ENCODE results near the gene NLRP3.
"Not testable (repeated sequence)": the region's sequence is repeated elsewhere in the genome, so short reads cannot be mapped to it uniquely, and the experiment has no call there.

The NLRP3 gene

GRCh38 chr1:247415423-247416361, at the start of gene NLRP3:
TSS of gene NLRP3 (plus strand) at chr1:247416173. CDS start at chr1:247418801, 2,628 bp downstream.
- Mint-ChIP-seq H3K27me3 (ENCODE audit: low read depth) (peaks cover 41% of the 10 kb centered on the region), H3K9me3 (no peaks in the 10 kb centered on the region), H3K4me3 (peak within 1 kb of the TSS; percentile 80), H3K27ac (no peak within 1 kb of the TSS), H3K36me3 (ENCODE audit: low read depth) (no peaks in the 10 kb centered on the region), H3K4me1 (ENCODE audit: low read depth) (peaks cover 22% of the 10 kb centered on the region)
- DNase-seq (ENCODE audit: low spot score): peak; percentile 11

- not testable (repeated sequence) for H3K27me3 Mint-ChIP-seq (ENCODE audit: low read depth); H3K36me3 Mint-ChIP-seq (ENCODE audit: low read depth); H3K4me3 Mint-ChIP-seq; DNase-seq (ENCODE audit: low spot score); H3K4me1 Mint-ChIP-seq (ENCODE audit: low read depth); H3K27ac Mint-ChIP-seq
- H3K9me3 Mint-ChIP-seq: peaks cover 11% of the 10 kb centered on the region
Measured at GRCh38 chr1:247366345-247366744, 49.6 kb upstream of the NLRP3 start.

- DNase-seq (ENCODE audit: low spot score): no peak
- H3K36me3 Mint-ChIP-seq (ENCODE audit: low read depth): no peaks in the 10 kb centered on the region
- H3K4me1 Mint-ChIP-seq (ENCODE audit: low read depth): no peaks in the 10 kb centered on the region
- H3K4me3 Mint-ChIP-seq: no peak overlapping the region
- H3K9me3 Mint-ChIP-seq: peaks cover 11% of the 10 kb centered on the region
- no peak overlapping the region for H3K27ac Mint-ChIP-seq
- H3K27me3 Mint-ChIP-seq (ENCODE audit: low read depth): peaks cover 2% of the 10 kb centered on the region
Measured at GRCh38 chr1:247366926-247367645, 48.9 kb upstream of the NLRP3 start.

- Mint-ChIP-seq H3K36me3 (ENCODE audit: low read depth) (no peaks in the 10 kb centered on the region), H3K4me3 (no peak overlapping the region), H3K27ac (no peak overlapping the region), H3K4me1 (ENCODE audit: low read depth) (peaks cover 4% of the 10 kb centered on the region), H3K27me3 (ENCODE audit: low read depth) (peaks cover 2% of the 10 kb centered on the region), H3K9me3 (peaks cover 11% of the 10 kb centered on the region)
- no peak for DNase-seq (ENCODE audit: low spot score)
Measured at GRCh38 chr1:247367786-247368422, 48.1 kb upstream of the NLRP3 start.

GRCh38 chr1:247368490-247369145, 47.4 kb upstream of the NLRP3 start:
- H3K27ac Mint-ChIP-seq: no peak overlapping the region
- no peak overlapping the region for H3K4me3 Mint-ChIP-seq
- DNase-seq (ENCODE audit: low spot score): no peak

GRCh38 chr1:247370786-247371732, 44.9 kb upstream of the NLRP3 start:
- Mint-ChIP-seq H3K4me1 (ENCODE audit: low read depth) (peaks cover 6% of the 10 kb centered on the region), H3K27ac (no peak overlapping the region), H3K9me3 (peaks cover 1% of the 10 kb centered on the region), H3K36me3 (ENCODE audit: low read depth) (no peaks in the 10 kb centered on the region), H3K27me3 (ENCODE audit: low read depth) (peaks cover 18% of the 10 kb centered on the region), H3K4me3 (no peak overlapping the region)
- DNase-seq (ENCODE audit: low spot score): no peak

More at GRCh38 chr1:247368490-247369145, 47.4 kb upstream of the NLRP3 start:
- no peaks in the 10 kb centered on the region for H3K27me3 Mint-ChIP-seq (ENCODE audit: low read depth)
- peaks cover 4% of the 10 kb centered on the region for H3K4me1 Mint-ChIP-seq (ENCODE audit: low read depth)
- peaks cover 11% of the 10 kb centered on the region for H3K9me3 Mint-ChIP-seq
- H3K36me3 Mint-ChIP-seq (ENCODE audit: low read depth): no peaks in the 10 kb centered on the region

GRCh38 chr1:247371801-247372259, 44.1 kb upstream of the NLRP3 start:
- Mint-ChIP-seq H3K36me3 (ENCODE audit: low read depth) (no peaks in the 10 kb centered on the region), H3K27me3 (ENCODE audit: low read depth) (peaks cover 18% of the 10 kb centered on the region), H3K4me1 (ENCODE audit: low read depth) (peaks cover 6% of the 10 kb centered on the region), H3K27ac (no peak overlapping the region), H3K9me3 (no peaks in the 10 kb centered on the region), H3K4me3 (no peak overlapping the region)
- DNase-seq (ENCODE audit: low spot score): no peak

- peaks cover 6% of the 10 kb centered on the region for H3K4me1 Mint-ChIP-seq (ENCODE audit: low read depth)
- H3K27me3 Mint-ChIP-seq (ENCODE audit: low read depth): peaks cover 18% of the 10 kb centered on the region
- no peaks in the 10 kb centered on the region for H3K9me3 Mint-ChIP-seq
- no peak overlapping the region for H3K27ac Mint-ChIP-seq
- peak overlapping the region; percentile 58 for H3K4me3 Mint-ChIP-seq
- peak; percentile 33 for DNase-seq (ENCODE audit: low spot score)
- H3K36me3 Mint-ChIP-seq (ENCODE audit: low read depth): no peaks in the 10 kb centered on the region
Measured at GRCh38 chr1:247373721-247374141, 42.2 kb upstream of the NLRP3 start.

GRCh38 chr1:247374651-247375334, 41.2 kb upstream of the NLRP3 start:
- not testable (repeated sequence) for H3K27ac Mint-ChIP-seq; DNase-seq (ENCODE audit: low spot score); H3K4me3 Mint-ChIP-seq; H3K9me3 Mint-ChIP-seq; H3K4me1 Mint-ChIP-seq (ENCODE audit: low read depth); H3K36me3 Mint-ChIP-seq (ENCODE audit: low read depth)
- H3K27me3 Mint-ChIP-seq (ENCODE audit: low read depth): peaks cover 18% of the 10 kb centered on the region

GRCh38 chr1:247375747-247376146, 40.2 kb upstream of the NLRP3 start:
- H3K36me3 Mint-ChIP-seq (ENCODE audit: low read depth): no peaks in the 10 kb centered on the region
- H3K27me3 Mint-ChIP-seq (ENCODE audit: low read depth): peaks cover 18% of the 10 kb centered on the region
- H3K27ac Mint-ChIP-seq: no peak overlapping the region
- peaks cover 6% of the 10 kb centered on the region for H3K4me1 Mint-ChIP-seq (ENCODE audit: low read depth)
- no peaks in the 10 kb centered on the region for H3K9me3 Mint-ChIP-seq
- H3K4me3 Mint-ChIP-seq: no peak overlapping the region
- no peak for DNase-seq (ENCODE audit: low spot score)

- Mint-ChIP-seq H3K4me3 (no peak overlapping the region), H3K27ac (no peak overlapping the region), H3K27me3 (ENCODE audit: low read depth) (peaks cover 18% of the 10 kb centered on the region), H3K36me3 (ENCODE audit: low read depth) (no peaks in the 10 kb centered on the region), H3K9me3 (no peaks in the 10 kb centered on the region), H3K4me1 (ENCODE audit: low read depth) (peaks cover 6% of the 10 kb centered on the region)
- no peak for DNase-seq (ENCODE audit: low spot score)
Measured at GRCh38 chr1:247376659-247377058, 39.3 kb upstream of the NLRP3 start.

GRCh38 chr1:247377656-247378055, 38.3 kb upstream of the NLRP3 start:
- not testable (repeated sequence) for H3K4me1 Mint-ChIP-seq (ENCODE audit: low read depth); DNase-seq (ENCODE audit: low spot score); H3K4me3 Mint-ChIP-seq; H3K27ac Mint-ChIP-seq; H3K36me3 Mint-ChIP-seq (ENCODE audit: low read depth); H3K9me3 Mint-ChIP-seq
- H3K27me3 Mint-ChIP-seq (ENCODE audit: low read depth): peaks cover 18% of the 10 kb centered on the region
